LNCaP clone FGC (cell line): ENCODE measurements around the gene SGSM2.
A peak's percentile ranks its signal among the peaks of the same experiment; 100 is the strongest.

Experiments used
- DNase-seq: peaks from one replicate; pipeline ENCODE4 v3.0.0-alpha.2; 2011; ENCODE audit warnings: low read depth
- H3K4me3 ChIP-seq: 2 replicates; pipeline ENCODE4 v1.5.1; 2011; ENCODE audit warnings: mild to moderate bottlenecking, low read depth, low read length, control low read depth
- CTCF ChIP-seq: IDR thresholded peaks from 2 replicates; pipeline ENCODE4 v1.5.1; 2012; ENCODE audit warnings: mild to moderate bottlenecking; ENCODE audit not compliant: control insufficient read depth, insufficient read depth; ENCODE audit errors: extremely low read depth

SGSM2 gene

GRCh38 chr17:2378905-2379304, 41.6 kb downstream of the SGSM2 start:
- no peak overlapping the region for H3K4me3 ChIP-seq
- no peak for DNase-seq
- TF ChIP-seq CTCF = no peak

DNA sequence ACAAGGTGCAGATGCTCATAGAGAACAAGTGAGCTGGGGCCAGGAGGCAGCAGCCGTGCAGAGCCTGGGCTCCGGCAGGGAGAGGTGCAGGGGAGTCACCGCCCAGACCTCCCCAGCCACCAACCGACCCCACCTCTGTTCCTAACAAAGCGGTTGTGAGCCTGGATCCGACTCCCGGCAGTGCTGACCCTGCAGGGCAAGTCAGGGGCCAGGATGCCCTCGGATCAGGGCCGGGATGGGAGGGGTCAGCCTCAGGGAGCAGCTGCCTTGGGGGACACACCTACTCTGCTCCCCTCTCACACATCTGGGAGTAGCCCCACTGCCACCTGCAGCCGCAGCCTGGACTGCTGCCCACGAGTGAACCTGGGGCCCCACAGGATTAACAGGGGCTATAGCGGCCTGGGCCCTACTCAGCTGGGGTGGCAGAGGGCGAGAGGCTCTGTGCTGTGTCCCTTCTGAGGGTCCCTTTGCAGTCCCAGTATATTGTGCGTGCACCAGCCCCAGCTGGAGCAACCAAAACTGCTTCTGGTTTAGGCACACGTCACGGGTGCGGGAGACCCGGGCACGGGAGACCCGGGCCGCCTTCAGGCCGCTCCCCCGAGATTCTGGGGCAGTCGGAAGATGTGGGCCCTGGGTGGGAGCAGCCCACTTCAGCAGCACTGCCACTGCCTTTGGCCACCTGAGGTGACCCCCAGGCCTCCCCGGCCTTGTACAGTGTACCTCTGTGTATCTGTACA, 42.4 kb downstream of the SGSM2 start:
- TF ChIP-seq CTCF = no peak
- H3K4me3 ChIP-seq = no peak overlapping the region
- no peak for DNase-seq

GRCh38 chr17:2380226-2380922, 43.1 kb downstream of the SGSM2 start:
- H3K4me3 ChIP-seq = no peak overlapping the region
- no peak for TF ChIP-seq CTCF
- DNase-seq = no peak

DNA sequence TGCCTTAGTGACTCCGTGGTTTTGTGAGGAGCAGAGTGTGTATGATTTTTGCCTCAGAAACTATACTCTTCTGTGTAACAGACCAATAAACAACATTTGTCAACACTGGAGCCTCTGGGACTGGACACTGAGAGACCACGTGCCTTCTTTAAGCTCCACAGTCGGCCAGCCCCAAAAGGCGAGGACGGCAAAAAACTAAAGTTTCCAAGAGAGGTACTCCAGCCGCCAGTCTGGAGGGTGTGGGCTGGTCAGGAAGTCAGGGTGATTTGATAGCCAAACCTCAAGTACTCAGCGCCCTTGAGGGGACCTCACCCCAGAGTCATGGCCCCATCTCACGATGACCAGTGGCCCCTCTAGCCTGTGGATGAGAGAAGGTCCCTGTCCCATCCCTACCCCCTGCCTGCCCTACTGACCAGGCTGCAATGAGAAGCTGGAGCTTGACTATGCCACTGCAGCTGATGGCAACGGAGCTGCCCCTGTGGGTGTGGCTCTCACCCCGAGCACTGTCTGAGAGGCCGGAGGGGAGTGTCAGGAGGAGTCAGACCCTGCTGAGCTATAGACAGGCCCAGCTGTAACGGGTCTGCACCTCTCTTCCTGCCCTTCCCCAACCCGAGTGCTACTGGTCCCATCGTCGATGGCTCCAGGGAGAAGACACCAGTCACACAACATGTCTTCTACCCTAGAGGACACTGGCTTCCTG, 43.8 kb downstream of the SGSM2 start:
- no peak for DNase-seq
- H3K4me3 ChIP-seq = no peak overlapping the region

DNA sequence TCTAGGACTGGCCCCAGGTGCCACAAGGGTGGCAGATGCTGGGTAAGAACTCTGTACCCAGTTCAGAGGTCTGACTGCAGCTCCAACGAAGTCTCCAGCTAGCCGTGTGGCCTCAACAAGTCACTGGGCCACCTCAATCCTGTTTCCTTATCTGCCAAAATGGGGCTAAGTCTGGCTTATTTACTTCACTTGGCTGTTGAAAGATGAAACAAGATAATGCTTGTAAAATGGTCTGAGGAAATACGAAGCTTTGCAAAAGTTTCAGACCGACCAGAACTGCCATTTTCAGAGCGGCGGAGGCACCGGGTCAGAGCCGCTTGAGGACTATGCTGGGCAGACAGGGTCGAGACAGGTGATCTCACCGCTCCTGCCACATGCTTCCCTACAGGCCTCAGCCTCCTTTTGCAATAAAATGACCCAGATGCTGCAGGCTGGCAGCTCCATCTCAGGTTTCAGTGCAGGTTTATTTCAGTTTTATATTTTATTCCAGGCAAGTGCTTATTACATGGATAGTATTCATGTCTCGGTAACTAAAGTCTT, 46.4 kb downstream of the SGSM2 start:
- DNase-seq = peak; percentile 50
- TF ChIP-seq CTCF = no peak
- H3K4me3 ChIP-seq = no peak overlapping the region

More for the DNA sequence above, 43.8 kb downstream of the SGSM2 start:
- TF ChIP-seq CTCF = no peak

GRCh38 chr17:2384439-2385127, 47.3 kb downstream of the SGSM2 start:
- no peak for TF ChIP-seq CTCF
- no peak overlapping the region for H3K4me3 ChIP-seq
- DNase-seq = no peak
